Activated T-cell treated with anti-CD3 and anti-CD28 coated beads, Interleukin-2, amount 50 U/mL, for 1 hour (primary cell): ENCODE results near the gene LIG1.

Source experiments
- DNase-seq: peaks from one replicate; pipeline ENCODE4 v3.0.0-alpha.2; 2020

The LIG1 gene

DNA sequence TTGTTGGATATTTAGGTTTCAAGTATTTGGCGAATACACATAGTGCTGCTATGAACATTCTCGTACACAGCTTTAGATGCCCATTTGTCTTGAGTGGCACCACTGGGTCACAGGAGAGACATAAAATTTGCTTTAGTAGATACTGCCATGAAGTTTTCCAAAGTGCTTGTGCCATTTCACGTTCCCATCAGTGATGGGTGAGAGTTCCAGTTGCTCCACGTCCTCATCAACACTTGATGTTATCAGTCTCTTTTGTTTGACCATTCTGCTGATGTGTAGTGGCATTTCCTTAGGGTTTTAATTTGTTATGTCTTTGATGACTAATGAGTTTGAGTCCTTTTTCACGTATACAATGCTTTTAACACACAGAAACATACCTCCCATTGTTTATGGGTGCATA, 11.4 kb upstream of the LIG1 start:
- no peak for DNase-seq

DNA sequence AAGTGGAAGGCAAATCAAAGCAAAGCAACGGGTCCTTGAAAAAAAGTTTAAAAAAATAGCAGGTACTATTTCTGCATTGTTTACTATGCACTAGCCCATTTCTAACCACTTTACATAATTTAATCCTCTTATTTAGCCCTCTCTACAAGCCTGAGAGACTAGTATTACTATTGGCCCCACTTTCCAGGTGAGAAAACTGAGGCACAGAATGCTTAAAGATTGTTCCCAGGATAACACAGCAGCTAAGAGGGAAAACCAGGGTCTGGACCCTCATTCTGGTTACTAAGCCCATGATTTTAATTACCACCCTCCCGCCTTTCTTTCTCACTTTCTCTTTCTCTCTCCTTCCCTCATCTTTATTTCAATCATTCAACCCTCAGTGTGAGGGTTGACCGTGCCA, 6.1 kb upstream of the LIG1 start:
- DNase-seq: no peak

DNA sequence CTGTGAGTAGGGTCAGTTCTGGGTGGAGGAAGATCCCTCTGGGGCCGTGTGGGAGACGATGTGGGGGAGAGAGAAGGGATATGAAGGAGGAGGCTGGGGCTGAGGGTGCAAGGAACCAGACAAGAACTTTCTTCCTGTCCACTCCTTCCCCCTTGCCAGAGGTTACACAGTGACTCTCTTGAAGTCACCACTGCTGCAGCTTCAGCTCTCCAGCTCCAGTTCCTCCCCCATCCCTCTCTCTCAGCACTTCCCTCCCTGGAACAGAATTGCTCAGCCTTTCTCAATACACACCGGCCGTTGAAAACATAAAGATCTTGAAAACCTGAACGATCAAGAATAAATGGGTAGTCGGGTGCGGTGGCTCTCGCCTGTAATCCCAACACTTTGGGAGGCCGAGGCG, 5.4 kb upstream of the LIG1 start:
- DNase-seq: no peak

DNA sequence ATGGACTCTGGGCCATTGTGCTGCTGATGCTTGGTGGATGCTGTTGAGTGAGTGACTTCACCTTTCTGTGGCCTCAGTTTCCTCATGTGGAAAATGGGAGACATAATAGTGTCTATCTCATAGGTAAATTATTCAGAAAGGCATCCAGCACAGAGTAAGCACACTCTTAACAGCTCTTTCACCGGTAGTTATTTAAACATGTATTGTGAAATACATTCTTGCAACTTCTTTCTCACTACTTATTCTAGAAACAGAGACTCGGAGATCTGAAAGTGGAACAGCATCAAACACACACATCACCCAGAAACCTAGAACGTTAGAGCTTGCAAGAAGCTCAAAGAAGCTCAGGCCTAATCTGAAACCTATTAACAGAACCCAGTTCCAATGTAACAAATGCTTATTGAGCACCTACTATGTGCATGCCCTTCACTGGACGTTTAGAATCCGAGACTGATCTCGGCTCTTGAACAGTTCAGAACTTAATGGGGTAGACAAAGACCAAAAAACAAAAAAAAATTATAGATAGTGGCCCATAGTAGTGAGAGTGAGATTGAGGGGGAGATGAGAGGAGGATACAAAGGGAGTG, 4.4 kb upstream of the LIG1 start:
- no peak for DNase-seq

DNA sequence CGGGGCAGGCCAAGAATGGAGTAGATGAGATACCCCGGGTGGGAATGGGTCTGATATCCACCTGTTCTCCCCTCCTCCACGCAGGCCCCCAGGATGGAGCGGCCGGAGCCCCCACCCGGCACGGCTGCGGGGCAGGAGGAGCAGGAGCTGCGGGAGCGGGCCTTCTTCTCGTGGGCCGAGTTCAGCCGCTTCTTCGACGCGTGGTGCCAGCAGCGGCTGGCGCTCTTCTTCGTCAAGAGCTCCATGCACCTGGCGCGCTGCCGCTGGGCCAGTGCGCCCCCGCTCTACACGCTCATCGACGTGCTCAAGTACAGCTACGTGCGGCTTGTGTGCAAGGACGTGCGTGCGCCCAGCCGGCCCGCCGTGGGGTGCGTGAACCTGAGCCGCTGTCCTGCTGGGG, 1.6 kb upstream of the LIG1 start:
- DNase-seq: no peak

DNA sequence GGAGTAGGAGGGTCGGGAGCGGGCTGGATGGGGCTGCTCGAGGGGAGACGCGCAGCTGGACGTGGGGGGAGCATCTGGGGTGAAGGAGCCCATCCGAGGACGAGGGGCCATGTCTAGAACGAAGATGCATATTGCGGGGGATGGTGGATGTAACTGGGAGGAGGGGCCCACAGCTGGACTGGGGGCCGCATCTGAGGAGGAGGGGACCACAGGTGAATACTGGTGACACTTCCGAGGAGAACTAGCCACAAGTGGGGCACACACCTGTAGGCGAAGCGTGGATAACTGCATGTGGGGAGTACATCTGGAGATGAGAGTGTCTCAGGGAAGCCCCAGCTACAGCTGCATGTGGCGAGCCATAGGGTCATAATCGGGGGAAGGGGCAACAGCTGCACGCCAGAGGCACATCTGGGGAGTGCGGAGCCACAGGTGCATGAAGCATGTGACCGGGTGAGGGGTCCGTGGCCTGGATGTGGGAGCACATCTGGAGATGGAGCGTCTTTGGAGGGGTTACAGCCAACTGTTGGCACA, 738 bp upstream of the LIG1 start:
- DNase-seq: no peak

DNA sequence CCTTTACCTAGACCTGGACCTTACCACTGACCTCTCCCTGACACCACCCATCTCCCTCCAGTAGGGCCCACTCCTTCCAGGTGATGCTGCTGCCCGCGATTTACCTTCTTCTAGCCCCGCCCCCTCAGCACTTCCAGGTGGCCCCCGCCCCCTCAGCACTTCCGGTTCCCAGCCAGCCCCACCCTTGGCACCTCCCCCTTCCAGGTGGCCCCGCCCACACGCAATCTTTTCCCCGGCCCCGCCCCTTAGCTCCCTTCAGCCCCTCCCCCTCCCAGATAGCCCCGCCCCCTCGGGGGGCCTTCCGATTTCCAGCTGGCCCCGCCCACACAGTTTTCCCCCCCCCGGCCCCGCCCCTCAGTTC, 586 bp downstream of the LIG1 start:
- peak; percentile 95 for DNase-seq

DNA sequence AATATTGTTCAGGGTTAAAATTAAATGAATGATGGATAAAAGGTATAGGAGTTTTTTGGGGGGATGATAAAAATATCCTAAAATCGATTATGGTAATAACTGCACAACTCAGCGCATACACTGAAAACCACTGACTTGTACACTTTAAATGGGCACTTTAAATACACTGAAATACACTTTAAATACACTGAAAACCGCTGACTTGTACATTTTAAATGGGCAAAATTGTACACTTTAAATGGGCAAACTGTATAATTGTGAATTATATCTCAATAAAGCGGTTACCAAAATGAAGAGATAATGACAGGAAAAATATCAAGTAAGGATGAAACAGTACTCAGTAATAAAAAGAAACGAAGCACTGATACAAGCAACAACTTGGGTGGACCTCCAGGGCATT, 1.5 kb downstream of the LIG1 start:
- DNase-seq: no peak

DNA sequence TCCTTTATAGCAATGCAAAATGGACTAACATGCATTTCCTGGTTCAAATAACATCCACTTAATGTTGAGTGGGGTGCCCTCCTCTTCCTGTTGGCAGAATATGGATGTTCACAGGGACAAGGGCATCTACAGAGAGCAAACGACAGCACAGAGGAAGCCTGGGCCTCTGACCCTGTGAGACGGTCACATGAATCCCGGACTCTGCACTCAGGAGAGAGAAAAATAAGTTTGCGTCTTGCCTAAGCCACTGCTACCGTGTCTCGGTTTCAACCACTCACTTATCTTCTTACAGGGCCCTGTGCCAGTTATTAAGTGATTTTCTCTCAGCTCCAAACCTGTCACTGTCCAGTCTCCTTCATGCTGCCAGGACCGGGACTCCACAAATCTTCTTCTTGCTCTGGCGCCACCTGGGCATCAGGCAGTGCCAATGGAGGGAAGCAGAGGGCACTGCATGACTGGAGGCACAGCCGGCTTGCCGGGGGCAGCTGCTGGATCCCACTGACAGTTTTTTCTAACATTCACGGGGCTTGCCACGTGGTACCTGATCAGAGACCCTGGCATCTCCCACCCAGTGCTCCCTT, 11.8 kb downstream of the LIG1 start:
- no peak for DNase-seq

DNA sequence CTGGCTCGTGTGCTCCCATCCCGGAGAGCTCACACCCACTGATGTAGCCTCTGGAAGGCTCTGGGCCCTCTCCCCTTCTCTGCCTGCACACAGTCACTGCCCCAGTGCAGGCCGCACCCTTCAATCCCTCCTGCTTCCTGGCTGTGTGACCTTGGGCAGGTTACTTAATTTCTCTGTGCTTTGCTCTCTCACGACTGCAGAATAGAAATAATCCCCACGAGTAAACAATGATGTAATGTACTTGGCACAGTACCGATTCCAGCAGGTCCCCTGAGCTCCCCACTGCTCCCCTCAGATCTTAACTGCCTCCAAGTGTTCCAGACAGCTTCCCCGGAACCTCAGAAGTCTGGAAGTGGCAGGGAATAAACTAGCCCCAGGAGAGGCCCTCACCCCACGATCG, 16.1 kb downstream of the LIG1 start:
- no peak for DNase-seq

DNA sequence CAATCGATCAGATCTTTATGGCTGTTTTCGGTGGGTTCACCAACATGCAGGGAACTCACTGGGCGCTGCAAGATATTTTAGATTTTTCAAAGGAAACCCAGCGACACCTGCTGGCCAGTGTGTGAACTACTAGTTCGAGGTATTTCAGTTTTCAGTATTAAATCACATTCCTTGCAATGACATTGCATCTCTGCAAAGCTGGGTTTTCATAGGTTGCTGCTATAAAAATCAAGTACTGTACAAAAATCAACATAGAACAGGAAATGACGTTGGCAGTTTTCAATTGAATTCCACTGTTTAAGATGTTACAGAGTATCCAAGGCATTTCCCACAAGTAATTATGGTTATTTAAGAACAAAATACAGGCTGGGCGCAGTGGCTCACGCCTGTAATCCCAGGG, 17.6 kb downstream of the LIG1 start:
- peak; percentile 76 for DNase-seq

DNA sequence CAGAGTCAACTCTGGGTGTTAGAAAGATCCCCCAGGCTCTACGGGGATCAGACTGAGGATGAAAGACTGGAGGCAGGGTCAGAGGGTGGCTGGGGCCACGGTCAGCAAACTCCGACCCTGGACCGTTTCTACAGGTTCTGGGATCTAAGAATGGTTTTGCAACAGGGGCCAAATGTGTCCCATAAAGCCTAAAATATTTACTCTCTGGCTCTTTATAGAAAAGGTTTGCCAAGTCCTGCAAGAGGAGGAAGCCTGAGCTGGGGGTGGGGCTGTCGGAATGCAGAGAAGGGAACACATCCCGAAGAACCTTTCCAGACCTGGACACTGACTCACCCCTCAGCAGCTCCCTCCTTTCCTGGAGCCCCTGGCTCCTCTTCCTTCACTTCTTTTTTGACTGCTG, 20.7 kb downstream of the LIG1 start:
- DNase-seq: no peak

DNA sequence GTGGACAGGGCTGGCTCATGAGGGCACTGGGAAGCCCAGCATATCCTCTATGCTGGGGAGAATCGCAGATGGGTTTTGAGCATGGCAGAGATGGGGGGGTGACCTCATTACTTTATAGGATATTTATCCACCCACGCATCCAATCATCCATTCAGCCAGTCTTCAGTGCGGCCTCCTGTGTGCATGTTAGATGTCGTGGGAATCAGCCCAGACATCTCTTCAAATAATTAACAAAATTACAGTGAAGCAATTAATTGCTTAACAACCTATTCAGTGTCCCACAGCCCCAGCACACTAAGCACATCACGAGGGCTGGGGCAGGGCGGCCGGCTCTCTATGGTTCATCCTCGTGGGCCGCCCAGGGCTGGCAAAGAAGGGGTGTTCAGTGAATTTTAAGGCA, 21.6 kb downstream of the LIG1 start:
- DNase-seq: no peak

DNA sequence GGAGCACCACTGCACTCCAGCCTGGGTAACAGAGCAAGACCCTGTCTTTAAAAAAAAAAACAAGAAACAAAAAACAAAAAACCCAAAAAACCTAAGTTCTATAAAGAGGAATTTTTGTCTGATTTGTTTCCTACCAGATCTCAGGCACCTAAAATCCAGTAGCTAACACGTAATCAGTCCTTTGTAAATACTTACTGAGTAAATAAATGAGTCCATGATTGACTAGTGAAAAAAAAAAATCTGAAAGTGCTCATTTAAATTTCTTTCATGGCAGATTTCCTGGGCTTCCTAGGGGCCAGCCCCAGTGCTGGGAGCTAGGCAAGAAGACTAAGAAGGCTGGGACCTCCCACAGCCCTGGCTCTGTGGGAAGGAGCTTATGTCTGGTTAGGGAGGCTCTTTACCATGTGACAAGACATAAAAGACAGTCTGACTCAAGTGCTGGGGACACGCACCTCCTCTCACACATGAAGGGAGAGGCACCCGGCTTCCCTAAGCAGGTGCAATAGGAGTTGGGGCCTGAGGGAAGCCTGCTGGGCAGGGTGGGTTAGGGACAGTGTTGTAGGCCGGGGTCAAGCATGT, 22.5 kb downstream of the LIG1 start:
- no peak for DNase-seq

DNA sequence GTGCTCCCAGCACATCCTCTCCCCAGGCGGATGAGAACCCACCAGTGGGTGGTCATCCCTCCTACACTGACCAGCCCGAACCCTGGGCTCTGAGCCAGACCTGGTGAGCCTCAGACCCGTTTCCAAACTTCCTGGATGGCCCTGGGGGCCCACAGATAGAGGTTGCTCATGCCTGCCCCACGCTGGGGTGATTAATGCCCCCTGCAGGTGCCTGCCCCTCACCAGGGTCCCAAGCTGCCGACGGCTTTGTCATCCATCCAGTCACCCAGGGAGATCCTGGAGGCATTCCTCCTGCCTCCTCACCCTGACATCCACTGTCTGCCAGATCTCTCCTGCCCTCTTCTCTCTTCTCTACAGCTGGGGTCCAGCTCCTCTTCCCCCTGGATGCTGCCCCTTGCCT, 31.1 kb downstream of the LIG1 start:
- no peak for DNase-seq

DNA sequence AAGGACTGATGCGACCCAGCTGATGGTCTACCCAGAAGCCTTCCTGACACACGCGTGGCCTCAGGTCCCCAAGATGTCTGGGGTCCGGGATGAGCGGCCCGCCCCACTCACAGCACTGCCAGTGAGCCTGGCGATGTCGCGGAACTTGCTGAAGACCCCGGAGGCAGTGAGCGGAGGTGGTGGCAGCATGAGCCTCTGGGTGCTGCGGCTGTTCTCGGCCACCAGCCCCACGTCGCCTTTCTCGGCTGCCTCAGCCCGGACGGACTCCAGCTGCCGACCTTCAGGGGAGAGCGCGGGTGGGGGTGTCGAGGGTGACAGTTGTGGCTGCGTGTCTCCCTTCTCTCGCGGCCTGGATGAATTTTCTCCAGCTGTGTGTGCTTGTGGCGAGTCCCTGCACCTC, 32.7 kb downstream of the LIG1 start:
- DNase-seq: no peak

DNA sequence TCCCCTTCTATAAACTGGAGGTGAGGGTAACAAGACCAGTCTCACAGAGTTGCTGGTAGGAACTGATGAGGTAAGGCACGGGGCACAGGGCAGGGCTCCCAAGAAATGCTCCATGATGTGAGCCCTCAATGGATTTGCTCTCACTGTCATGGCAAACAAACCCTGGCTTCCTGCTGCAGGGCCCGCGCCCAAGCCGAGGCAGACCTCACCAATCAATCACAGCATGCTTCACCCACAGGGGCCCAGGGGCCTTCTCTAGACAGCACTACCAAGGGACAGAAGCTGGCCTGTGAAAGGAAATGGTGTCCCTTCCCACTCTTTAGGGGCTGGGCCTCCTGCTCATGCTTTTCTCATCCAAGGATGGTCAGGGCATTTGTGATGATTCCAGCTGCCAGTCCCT, 33.6 kb downstream of the LIG1 start:
- no peak for DNase-seq

DNA sequence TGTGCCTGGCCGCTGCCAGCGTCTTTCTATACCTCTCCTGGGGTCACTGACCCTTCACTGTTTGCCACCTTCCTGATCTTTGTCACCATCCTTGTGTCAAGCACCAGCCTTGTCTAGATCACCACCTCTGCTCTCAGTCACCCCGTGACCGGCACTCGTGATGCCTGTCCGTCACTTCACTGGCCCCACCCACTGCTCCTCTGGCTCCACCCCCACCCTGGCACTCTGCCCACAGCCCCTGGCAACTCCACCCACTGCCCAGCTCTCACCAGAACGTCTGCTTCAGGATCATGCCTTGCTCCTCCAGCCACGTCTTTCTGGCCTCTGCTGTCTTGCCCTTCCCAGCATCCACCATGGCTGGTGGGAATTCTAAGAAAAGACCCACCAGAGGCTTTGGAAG, 34.7 kb downstream of the LIG1 start:
- DNase-seq: no peak

DNA sequence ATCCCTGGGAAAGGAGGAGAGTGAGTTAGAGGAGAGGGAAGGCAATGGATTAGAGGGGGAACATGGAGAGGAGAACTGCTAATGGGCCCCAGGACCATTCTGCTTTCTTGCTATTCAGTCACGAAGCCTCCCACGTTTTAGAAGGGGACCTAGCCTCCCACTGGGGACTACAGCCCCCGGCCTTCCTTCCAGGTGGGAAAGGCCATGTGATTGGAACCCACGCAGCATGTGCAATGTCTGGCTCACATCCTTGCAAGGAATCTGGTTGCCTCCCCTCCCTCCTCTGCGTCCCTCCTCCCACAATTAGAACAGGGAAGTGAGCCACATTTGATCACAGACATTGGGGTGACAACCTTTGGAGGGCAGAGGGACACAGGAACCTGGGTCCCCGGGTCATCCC, 37.0 kb downstream of the LIG1 start:
- no peak for DNase-seq

DNA sequence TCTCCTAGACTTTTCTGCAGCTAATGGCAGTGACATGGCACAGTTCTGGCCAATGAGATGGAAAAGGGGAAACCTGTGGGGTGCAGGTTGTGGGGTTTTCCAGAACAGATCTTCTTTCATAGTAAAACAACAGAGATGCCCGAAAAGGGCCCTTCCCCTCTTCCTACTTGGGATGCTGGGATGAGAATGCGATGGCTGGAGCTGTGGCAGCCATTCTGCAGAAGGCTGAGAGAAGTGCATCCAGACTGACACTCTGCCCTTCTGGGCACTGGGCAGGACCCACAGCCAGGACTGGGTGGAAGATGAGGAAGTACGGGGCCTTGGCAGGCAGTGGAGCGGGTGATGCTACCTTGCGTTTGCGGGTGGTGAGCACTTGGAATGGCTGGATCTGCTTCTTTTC, 42.6 kb downstream of the LIG1 start:
- no peak for DNase-seq

DNA sequence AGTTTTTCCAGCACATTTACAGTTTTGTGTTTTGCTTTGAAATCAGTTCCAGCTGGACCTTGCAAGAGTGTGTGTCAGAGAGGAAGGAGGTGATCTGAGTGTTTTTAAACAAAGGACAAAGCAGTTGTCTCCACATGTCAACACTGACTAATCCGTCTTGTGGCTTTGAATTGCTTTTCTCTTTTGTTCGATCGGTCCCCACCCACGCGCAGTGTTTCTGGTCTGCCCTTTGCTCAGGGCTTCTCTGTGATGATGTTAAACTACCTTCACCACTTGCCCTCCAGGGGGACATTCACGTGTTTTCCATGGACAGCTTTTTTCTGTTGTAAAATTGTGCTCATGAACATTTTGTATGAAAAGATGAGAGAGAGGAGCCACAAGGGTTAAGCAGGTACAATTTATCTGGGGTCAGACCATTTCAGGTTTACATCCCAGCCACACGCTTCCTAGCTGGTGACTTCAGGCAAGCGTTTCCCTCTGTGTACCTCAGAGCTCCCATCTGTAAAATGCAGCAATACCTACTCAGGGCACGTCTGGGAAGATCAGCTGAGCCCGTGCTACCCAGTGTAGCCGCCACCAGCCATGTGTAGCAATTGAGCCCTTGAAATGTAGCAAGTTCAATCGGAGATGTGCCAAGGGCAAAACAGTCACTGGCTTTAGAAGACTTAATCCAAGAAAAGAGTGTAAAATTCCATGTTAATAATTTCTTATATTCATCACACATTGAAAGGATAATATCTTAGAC, 46.1 kb downstream of the LIG1 start:
- no peak for DNase-seq

DNA sequence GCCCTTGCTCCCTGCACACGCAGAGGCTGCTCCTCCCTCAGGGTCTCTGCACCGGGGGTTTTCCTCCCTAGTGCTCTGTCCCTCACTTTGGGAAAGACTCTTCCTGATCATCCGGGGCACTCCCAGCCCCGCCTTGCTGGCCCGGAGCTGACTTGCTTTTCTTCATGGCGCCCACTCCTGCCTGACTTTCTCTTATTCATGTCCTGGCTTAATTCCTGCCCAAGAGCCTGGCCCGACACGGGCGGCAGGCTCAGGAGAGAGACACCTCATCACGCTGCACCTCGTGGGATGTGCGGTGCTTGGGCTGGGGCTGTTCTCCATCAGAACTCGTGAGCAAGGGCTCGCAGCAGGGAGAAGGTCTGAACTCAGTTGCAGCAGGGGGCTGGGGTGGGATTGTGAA, 47.7 kb downstream of the LIG1 start:
- DNase-seq: no peak

DNA sequence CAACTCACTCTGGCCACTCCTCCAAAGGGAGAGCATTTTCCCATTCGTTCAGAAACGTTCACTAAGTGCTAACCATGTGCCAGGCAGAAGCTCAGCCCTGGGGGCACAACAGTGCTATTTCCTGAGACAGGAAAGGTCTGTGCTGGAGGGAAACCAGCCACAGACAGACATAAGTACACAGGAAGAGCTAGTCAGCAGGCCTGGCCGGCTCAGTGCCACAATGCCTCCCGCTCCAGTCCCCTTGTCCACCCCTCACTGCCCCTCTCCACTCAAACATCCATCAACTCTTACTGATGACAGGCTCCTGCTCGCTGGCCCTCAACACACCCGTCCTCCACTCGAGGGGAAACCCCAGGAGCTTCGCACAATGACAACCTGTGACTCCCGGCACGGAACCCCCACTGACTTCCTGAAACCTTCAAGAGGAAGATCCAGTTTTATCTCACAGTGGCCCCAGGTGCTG, 48.2 kb downstream of the LIG1 start:
- no peak for DNase-seq

DNA sequence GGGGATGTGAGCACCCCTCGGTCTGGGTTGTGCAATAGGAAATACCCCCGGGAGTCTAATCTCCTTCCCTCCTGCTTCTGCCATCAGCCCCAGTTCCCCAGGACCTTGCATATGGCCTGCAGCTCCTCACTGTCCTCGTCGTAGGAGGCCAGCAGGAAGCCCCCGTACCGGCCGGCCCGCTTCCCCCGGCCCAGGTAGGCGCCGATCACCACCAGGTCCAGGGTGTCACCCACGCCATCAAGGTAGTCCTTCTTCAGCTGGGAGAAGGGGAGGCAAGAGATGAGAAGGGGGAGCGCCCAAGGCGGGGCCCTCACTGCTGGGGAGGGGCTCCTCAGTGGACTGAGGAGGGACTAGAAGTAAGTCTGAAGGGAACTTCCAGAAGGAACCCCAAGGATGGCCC, 49.1 kb downstream of the LIG1 start:
- DNase-seq: no peak
